Measurements from ENCODE around the gene BUB1.
"Not testable (repeated sequence)": the region's sequence is repeated elsewhere in the genome, so short reads cannot be mapped to it uniquely, and the experiment has no call there.

- not testable (repeated sequence) for TF ChIP-seq CTCF (IDR thresholded peaks at IDR 0.05); RAD21 (conservative IDR thresholded peaks at IDR 0.05 in 1 of 2, IDR thresholded peaks at IDR 0.05 in 1 of 2); NFE2L2 (conservative IDR thresholded peaks at IDR 0.05; ENCODE audit: low read length); POLR2A (IDR thresholded peaks at IDR 0.05; ENCODE audit: low read length)
Observed at GRCh38 chr2:110695146-110695898, 17.5 kb upstream of the BUB1 start.

Measured in A549 (cell line).